ENCODE data around the gene PHKB. TPM values are rescaled to one million over a fixed set of nuclear protein-coding genes. Genes with fewer than 3 reads are reported as not detected.

PHKB gene
- polyA plus RNA-seq, 1 donor from 2014 or later = 99.5 TPM

- TF ChIP-seq MXI1 (conservative IDR thresholded peaks at IDR 0.05; ENCODE audit: poor library complexity, severe bottlenecking) (no peak), SMC3 (conservative IDR thresholded peaks at IDR 0.05; ENCODE audit: poor library complexity) (no peak), RAD21 (conservative IDR thresholded peaks at IDR 0.05) (no peak), EZH2 (IDR thresholded peaks at IDR 0.05; ENCODE audit: borderline replicate concordance, insufficient read depth, low read length, poor library complexity, severe bottlenecking) (no peak), CTCF (IDR thresholded peaks at IDR 0.05; ENCODE audit: poor library complexity, severe bottlenecking) (no peak), REST (IDR thresholded peaks at IDR 0.05; ENCODE audit: borderline replicate concordance) (no peak), POLR2AphosphoS5 (IDR thresholded peaks at IDR 0.05) (no peak), TAF1 (IDR thresholded peaks at IDR 0.05; ENCODE audit: low read depth) (no peak), EP300 (conservative IDR thresholded peaks at IDR 0.05; ENCODE audit: poor library complexity, severe bottlenecking) (no peak)
- Histone ChIP-seq H3K27ac (ENCODE audit: low read length) (no peak overlapping the region), H3K9me2 (ENCODE audit: insufficient read depth, low read length) (no peaks in the 10 kb centered on the region), H4K20me1 (ENCODE audit: insufficient read depth) (no peaks in the 10 kb centered on the region), H3K4me2 (ENCODE audit: low read length) (no peak overlapping the region), H2AFZ (ENCODE audit: low read depth, low read length) (no peak overlapping the region), H3K36me3 (ENCODE audit: insufficient read depth, low read length) (peaks cover 6% of the 10 kb centered on the region), H3K4me3 (ENCODE audit: low read length) (no peak overlapping the region), H3K79me2 (replicated peaks; ENCODE audit: insufficient read depth, low read length) (no peaks in the 10 kb centered on the region), H3F3A (ENCODE audit: insufficient read depth, low read length, poor library complexity, severe bottlenecking) (no peaks in the 10 kb centered on the region), H3K9me3 (ENCODE audit: low read length) (no peaks in the 10 kb centered on the region), H3K9ac (ENCODE audit: low read length) (no peak overlapping the region), H3K27me3 (ENCODE audit: insufficient read depth, low read depth, low read length) (no peaks in the 10 kb centered on the region)
Measured at GRCh38 chr16:47562366-47562765, 101.2 kb downstream of the PHKB start.

- no peak overlapping the region for H3K27ac ChIP-seq (ENCODE audit: low read length)
- no peaks in the 10 kb centered on the region for H4K20me1 ChIP-seq (ENCODE audit: insufficient read depth)
- TF ChIP-seq TAF1 (IDR thresholded peaks at IDR 0.05; ENCODE audit: low read depth) (no peak), RAD21 (conservative IDR thresholded peaks at IDR 0.05) (no peak), CTCF (IDR thresholded peaks at IDR 0.05; ENCODE audit: poor library complexity, severe bottlenecking) (no peak)
- H3K79me2 ChIP-seq (replicated peaks; ENCODE audit: insufficient read depth, low read length) = no peaks in the 10 kb centered on the region
- no peaks in the 10 kb centered on the region for H3K9me2 ChIP-seq (ENCODE audit: insufficient read depth, low read length)
- no peak overlapping the region for H2AFZ ChIP-seq (ENCODE audit: low read depth, low read length)
- no peaks in the 10 kb centered on the region for H3K9me3 ChIP-seq (ENCODE audit: low read length)
- H3K4me2 ChIP-seq (ENCODE audit: low read length) = no peak overlapping the region
- H3K36me3 ChIP-seq (ENCODE audit: insufficient read depth, low read length) = peaks cover 6% of the 10 kb centered on the region
- no peaks in the 10 kb centered on the region for H3K27me3 ChIP-seq (ENCODE audit: insufficient read depth, low read depth, low read length)
- no peak overlapping the region for H3K4me3 ChIP-seq (ENCODE audit: low read length)
- H3F3A ChIP-seq (ENCODE audit: insufficient read depth, low read length, poor library complexity, severe bottlenecking) = no peaks in the 10 kb centered on the region
- H3K9ac ChIP-seq (ENCODE audit: low read length) = no peak overlapping the region
Measured at GRCh38 chr16:47565454-47565853, 104.3 kb downstream of the PHKB start.
